Measurements from ENCODE around the gene JSRP1.

Gene JSRP1

DNA sequence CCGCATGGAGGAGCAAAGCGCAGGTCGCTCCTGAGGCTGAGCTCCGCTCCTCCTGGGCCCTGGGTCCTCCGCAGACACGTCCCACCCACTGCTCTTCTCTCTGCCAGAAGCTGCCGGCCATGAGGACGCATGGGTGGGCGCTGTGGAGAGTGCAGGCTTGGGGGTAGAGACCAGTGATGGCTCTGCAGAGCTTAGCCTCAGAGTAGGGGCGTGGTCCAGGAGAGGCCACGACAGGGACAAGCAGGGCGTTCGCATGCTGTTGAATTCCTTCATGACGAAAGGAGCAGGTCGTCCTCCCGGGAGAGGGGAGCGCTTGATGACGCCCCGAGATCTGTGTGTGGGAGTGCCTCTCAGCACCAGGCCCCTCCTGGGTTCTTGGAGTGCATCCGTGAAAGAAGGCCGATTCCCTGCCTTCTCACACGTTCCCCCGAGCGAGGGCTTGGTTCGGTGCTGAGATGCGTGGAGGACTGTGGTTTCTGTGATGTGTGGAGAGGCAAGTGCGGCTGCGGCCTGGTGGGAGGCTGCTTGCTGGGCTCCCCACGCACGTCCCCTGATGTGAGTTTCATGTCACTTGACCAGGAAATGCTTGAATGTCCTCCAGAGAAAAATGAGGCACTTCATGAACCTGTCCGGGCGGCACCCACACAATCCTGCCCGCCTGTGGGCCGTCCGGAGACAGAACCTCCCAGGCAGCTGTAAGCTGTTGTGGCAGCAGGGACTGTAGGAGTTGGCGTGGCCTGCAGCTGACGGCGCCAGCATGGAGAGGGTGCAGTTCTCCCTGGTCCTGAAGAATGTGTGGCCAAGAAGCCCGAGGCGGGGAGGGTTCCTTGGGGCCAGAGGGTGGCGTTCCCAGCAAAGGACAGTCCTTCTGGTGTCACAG, 15.1 kb downstream of the JSRP1 start:
- Histone ChIP-seq H3K9ac (ENCODE audit: low read length) (peak overlapping the region; percentile 18), H2BK120ac (ENCODE audit: low read depth, low read length) (no peak overlapping the region), H3K27ac (ENCODE audit: low read depth, low read length) (no peak overlapping the region), H3K56ac (ENCODE audit: low read length) (peak overlapping the region; percentile 79), H3K4me1 (ENCODE audit: control insufficient read depth, low read depth, low read length) (peaks cover 5% of the 10 kb centered on the region), H3K79me1 (ENCODE audit: low read length) (peaks cover 16% of the 10 kb centered on the region), H3K4ac (ENCODE audit: low read depth, low read length) (no peak overlapping the region), H3K18ac (ENCODE audit: low read length) (no peak overlapping the region), H4K5ac (ENCODE audit: low read length) (no peak overlapping the region), H2BK15ac (replicated peaks; ENCODE audit: low read depth) (no peak overlapping the region), H3K36me3 (ENCODE audit: control insufficient read depth, insufficient read depth, low read length) (peaks cover 12% of the 10 kb centered on the region), H2BK5ac (ENCODE audit: low read length) (no peak overlapping the region), H2AK5ac (ENCODE audit: low read length) (no peak overlapping the region), H3K4me2 (ENCODE audit: low read length) (no peak overlapping the region), H3K23ac (ENCODE audit: low read length) (peak overlapping the region; percentile 37), H3K79me2 (ENCODE audit: control insufficient read depth, insufficient read depth, low read length) (peaks cover 68% of the 10 kb centered on the region), H4K8ac (ENCODE audit: low read depth, low read length) (no peak overlapping the region), H3K4me3 (ENCODE audit: low read length) (no peak overlapping the region), H3K27me3 (ENCODE audit: insufficient read depth, low read length, poor library complexity) (no peaks in the 10 kb centered on the region)
- DNase-seq: no peak
- WGBS (ENCODE audit: extremely low coverage, insufficient coverage, low lambda C conversion rate): no CpG with 5 or more reads among the region's 41 CpGs

DNA sequence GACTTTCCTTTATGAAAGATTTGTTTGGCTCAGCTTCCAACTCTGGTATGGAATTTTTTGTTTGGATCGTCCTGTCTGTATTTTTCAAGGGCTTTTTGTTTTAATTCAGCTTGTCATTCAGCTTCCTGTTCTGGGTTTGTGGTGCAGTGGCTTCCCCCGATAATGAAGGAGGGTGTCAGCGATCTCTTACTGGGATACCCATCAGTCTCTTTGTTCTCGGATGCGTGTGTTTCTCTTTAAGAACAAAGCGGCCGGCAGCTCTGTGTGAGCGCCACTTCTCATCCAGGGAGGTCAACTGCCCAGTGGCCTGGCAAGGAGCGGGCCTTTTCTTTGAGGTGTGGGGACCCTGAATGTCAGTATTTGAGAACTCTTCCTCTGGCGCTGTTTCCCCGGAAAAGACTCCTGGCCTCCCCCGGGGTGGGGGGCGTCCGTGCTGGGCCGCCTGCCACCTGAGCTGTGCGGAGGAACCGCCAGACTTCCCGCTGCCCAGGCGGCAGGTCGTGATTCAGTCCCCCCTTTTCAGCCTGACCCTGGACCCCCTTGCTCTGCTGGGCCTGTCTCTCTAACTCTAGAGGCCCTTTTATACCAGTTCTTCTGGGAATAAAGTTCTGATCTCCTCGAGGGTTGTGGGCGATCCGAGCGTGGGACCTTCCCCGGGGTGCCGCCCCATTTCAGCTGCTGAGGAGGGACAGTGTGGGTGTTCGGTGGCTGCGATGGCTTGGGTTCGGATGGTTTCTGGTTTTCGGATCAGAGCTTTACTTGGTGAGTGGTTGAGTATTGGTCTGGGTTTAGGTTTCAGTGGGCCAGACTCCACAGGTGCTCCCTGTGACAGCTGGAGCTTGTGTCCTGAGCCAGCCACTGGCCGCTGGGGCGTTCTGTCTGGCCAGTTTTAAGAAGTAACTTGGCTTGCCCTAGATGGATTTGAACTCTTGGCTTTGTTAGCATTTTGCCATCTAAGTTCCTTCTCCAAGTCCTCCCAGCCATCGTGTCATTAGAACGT, 16.1 kb downstream of the JSRP1 start:
- Histone ChIP-seq H2BK15ac (replicated peaks; ENCODE audit: low read depth) (no peak overlapping the region), H3K23ac (ENCODE audit: low read length) (peak overlapping the region; percentile 86), H4K8ac (ENCODE audit: low read depth, low read length) (no peak overlapping the region), H2BK120ac (ENCODE audit: low read depth, low read length) (no peak overlapping the region), H3K79me1 (ENCODE audit: low read length) (peaks cover 16% of the 10 kb centered on the region), H3K18ac (ENCODE audit: low read length) (no peak overlapping the region), H3K27me3 (ENCODE audit: insufficient read depth, low read length, poor library complexity) (no peaks in the 10 kb centered on the region), H2AK5ac (ENCODE audit: low read length) (no peak overlapping the region), H3K4ac (ENCODE audit: low read depth, low read length) (no peak overlapping the region), H4K5ac (ENCODE audit: low read length) (no peak overlapping the region), H2BK5ac (ENCODE audit: low read length) (no peak overlapping the region), H3K4me3 (ENCODE audit: low read length) (no peak overlapping the region), H3K4me1 (ENCODE audit: control insufficient read depth, low read depth, low read length) (peaks cover 5% of the 10 kb centered on the region), H3K9ac (ENCODE audit: low read length) (peak overlapping the region; percentile 70), H3K4me2 (ENCODE audit: low read length) (peak overlapping the region; percentile 50), H3K56ac (ENCODE audit: low read length) (peak overlapping the region; percentile 79), H3K79me2 (ENCODE audit: control insufficient read depth, insufficient read depth, low read length) (peaks cover 75% of the 10 kb centered on the region), H3K27ac (ENCODE audit: low read depth, low read length) (no peak overlapping the region), H3K36me3 (ENCODE audit: control insufficient read depth, insufficient read depth, low read length) (peaks cover 8% of the 10 kb centered on the region)
- WGBS (ENCODE audit: extremely low coverage, insufficient coverage, low lambda C conversion rate): no CpG with 5 or more reads among the region's 34 CpGs
- DNase-seq: peak; percentile 44

DNA sequence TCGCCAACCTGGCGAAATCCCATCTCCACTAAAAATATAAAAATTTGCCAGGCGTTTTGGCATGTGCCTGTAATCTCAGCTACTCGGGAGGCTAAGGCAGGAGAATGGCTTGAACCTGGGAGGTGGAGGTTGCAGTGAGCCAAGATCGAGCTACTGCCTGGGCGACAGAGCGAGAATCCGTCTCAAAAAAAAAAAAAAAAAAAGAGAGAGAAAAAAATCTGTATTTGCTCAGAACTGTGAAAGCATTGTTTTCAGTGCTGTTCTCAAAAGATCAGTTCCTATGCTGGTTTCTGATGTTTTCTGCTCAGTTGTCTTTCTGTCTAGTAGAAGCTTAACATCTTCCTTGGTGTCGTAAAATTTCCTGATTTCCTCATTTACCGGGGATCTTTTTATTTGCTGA, 17.0 kb downstream of the JSRP1 start:
- Histone ChIP-seq H3K27me3 (ENCODE audit: insufficient read depth, low read length, poor library complexity) (no peaks in the 10 kb centered on the region), H3K36me3 (ENCODE audit: control insufficient read depth, insufficient read depth, low read length) (peaks cover 2% of the 10 kb centered on the region), H4K5ac (ENCODE audit: low read length) (no peak overlapping the region), H2BK15ac (replicated peaks; ENCODE audit: low read depth) (no peak overlapping the region), H3K18ac (ENCODE audit: low read length) (no peak overlapping the region), H3K4ac (ENCODE audit: low read depth, low read length) (no peak overlapping the region), H3K4me3 (ENCODE audit: low read length) (no peak overlapping the region), H2BK5ac (ENCODE audit: low read length) (no peak overlapping the region), H2BK120ac (ENCODE audit: low read depth, low read length) (no peak overlapping the region), H2AK5ac (ENCODE audit: low read length) (no peak overlapping the region), H3K27ac (ENCODE audit: low read depth, low read length) (no peak overlapping the region), H3K56ac (ENCODE audit: low read length) (no peak overlapping the region), H3K4me1 (ENCODE audit: control insufficient read depth, low read depth, low read length) (peaks cover 5% of the 10 kb centered on the region), H4K8ac (ENCODE audit: low read depth, low read length) (no peak overlapping the region), H3K9ac (ENCODE audit: low read length) (peak overlapping the region; percentile 70), H3K23ac (ENCODE audit: low read length) (no peak overlapping the region), H3K79me2 (ENCODE audit: control insufficient read depth, insufficient read depth, low read length) (peaks cover 84% of the 10 kb centered on the region), H3K79me1 (ENCODE audit: low read length) (peaks cover 17% of the 10 kb centered on the region), H3K4me2 (ENCODE audit: low read length) (peak overlapping the region; percentile 3)
- no peak for DNase-seq
- no CpG with 5 or more reads among the region's 10 CpGs for WGBS (ENCODE audit: extremely low coverage, insufficient coverage, low lambda C conversion rate)

DNA sequence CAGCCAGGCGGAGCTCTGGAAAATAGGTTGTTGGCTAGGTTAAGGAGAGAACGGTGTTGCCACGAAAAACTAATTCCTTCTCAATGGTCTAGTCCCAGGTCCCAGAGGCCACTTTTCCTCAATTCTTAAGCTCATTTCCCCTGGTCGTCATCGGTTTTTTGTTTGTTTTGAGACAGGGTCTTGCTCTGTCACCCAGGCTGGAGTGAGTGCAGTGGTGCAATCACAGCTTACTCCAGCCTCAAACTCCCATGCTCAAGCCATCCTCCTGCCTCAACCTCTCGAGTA, 18.4 kb downstream of the JSRP1 start:
- Histone ChIP-seq H3K23ac (ENCODE audit: low read length) (no peak overlapping the region), H3K36me3 (ENCODE audit: control insufficient read depth, insufficient read depth, low read length) (peaks cover 2% of the 10 kb centered on the region), H2AK5ac (ENCODE audit: low read length) (no peak overlapping the region), H4K5ac (ENCODE audit: low read length) (no peak overlapping the region), H3K27ac (ENCODE audit: low read depth, low read length) (no peak overlapping the region), H3K4me2 (ENCODE audit: low read length) (peak overlapping the region; percentile 59), H3K9ac (ENCODE audit: low read length) (peak overlapping the region; percentile 97), H2BK120ac (ENCODE audit: low read depth, low read length) (no peak overlapping the region), H3K79me1 (ENCODE audit: low read length) (peaks cover 17% of the 10 kb centered on the region), H4K8ac (ENCODE audit: low read depth, low read length) (no peak overlapping the region), H3K27me3 (ENCODE audit: insufficient read depth, low read length, poor library complexity) (no peaks in the 10 kb centered on the region), H3K4me3 (ENCODE audit: low read length) (peak overlapping the region; percentile 89), H3K4me1 (ENCODE audit: control insufficient read depth, low read depth, low read length) (peaks cover 5% of the 10 kb centered on the region), H3K18ac (ENCODE audit: low read length) (no peak overlapping the region), H3K4ac (ENCODE audit: low read depth, low read length) (no peak overlapping the region), H3K79me2 (ENCODE audit: control insufficient read depth, insufficient read depth, low read length) (peaks cover 81% of the 10 kb centered on the region), H3K56ac (ENCODE audit: low read length) (peak overlapping the region; percentile 99), H2BK5ac (ENCODE audit: low read length) (no peak overlapping the region), H2BK15ac (replicated peaks; ENCODE audit: low read depth) (no peak overlapping the region)
- WGBS (ENCODE audit: extremely low coverage, insufficient coverage, low lambda C conversion rate): no CpG with 5 or more reads among the region's 6 CpGs
- DNase-seq: no peak

DNA sequence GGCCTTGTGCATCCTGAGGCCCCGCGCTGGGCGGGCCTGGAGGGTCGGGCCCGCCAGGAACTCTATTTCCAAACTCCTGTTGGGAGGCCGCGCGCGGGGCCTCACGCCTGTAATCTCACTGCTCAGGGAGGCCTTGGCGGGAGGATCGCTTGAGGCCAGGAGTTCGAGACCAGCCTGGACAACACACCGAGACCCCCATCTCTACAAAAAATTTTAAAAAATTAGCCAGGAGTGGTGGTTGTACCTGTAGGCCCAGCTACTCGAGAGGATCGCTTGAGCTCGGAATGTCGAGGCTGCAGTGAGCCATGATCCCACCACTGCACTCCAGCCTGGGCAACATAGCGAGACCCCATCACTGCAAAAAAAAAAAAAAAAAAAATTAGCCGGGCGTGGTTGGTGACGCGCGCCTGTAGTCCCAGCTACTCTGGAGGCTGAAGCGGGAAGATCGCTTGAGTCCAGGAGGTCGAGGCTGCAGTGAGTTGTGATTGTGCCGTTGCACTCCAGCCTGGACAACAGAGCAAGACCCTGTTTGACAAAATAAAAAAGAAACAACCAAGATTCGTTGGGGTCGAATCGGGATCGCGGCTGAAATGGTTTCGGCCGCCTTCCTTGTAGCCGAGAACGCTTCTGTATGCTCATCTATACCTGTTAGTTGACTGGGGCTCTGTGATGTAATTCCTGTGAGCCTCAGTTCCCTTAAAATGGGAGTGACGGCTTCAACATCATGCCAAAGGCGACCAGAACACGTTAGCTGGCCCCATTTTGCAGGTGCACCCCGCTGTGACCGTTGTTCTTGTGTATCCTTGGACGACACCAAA, 19.0 kb downstream of the JSRP1 start:
- Histone ChIP-seq H3K4me2 (ENCODE audit: low read length) (peak overlapping the region; percentile 59), H3K4me1 (ENCODE audit: control insufficient read depth, low read depth, low read length) (peaks cover 5% of the 10 kb centered on the region), H3K27ac (ENCODE audit: low read depth, low read length) (peak overlapping the region; percentile 95), H2BK120ac (ENCODE audit: low read depth, low read length) (no peak overlapping the region), H3K79me1 (ENCODE audit: low read length) (peaks cover 17% of the 10 kb centered on the region), H3K56ac (ENCODE audit: low read length) (peak overlapping the region; percentile 99), H2AK5ac (ENCODE audit: low read length) (no peak overlapping the region), H2BK15ac (replicated peaks; ENCODE audit: low read depth) (no peak overlapping the region), H3K18ac (ENCODE audit: low read length) (peak overlapping the region; percentile 43), H3K9ac (ENCODE audit: low read length) (peak overlapping the region; percentile 97), H3K23ac (ENCODE audit: low read length) (peak overlapping the region; percentile 57), H4K5ac (ENCODE audit: low read length) (no peak overlapping the region), H3K36me3 (ENCODE audit: control insufficient read depth, insufficient read depth, low read length) (peaks cover 2% of the 10 kb centered on the region), H3K4me3 (ENCODE audit: low read length) (peak overlapping the region; percentile 89), H3K79me2 (ENCODE audit: control insufficient read depth, insufficient read depth, low read length) (peaks cover 76% of the 10 kb centered on the region), H3K4ac (ENCODE audit: low read depth, low read length) (peak overlapping the region; percentile 93), H3K27me3 (ENCODE audit: insufficient read depth, low read length, poor library complexity) (no peaks in the 10 kb centered on the region), H4K8ac (ENCODE audit: low read depth, low read length) (peak overlapping the region; percentile 16), H2BK5ac (ENCODE audit: low read length) (no peak overlapping the region)
- no CpG with 5 or more reads among the region's 43 CpGs for WGBS (ENCODE audit: extremely low coverage, insufficient coverage, low lambda C conversion rate)
- DNase-seq: no peak
